OCI-LY1 (cell line): Measurements from ENCODE around the gene GSC2.

Experiments used
- CTCF ChIP-seq: fragments of 200-600 bp; sonication (generic), shearing (Covaris generic); IDR thresholded peaks from 2 replicates; pipeline ENCODE4 v1.5.1; 2017; ENCODE audit warnings: mild to moderate bottlenecking, antibody characterized with exemption, low read length, moderate library complexity, mixed read lengths
- EZH2 ChIP-seq: fragments of 200-600 bp; sonication (generic), shearing (Covaris generic); IDR thresholded peaks from 2 replicates; pipeline ENCODE4 v1.8.0; 2017; ENCODE audit warnings: borderline replicate concordance, mixed run types, mild to moderate bottlenecking, antibody characterized with exemption, low read length, moderate library complexity, mixed read lengths

- no peak for TF ChIP-seq CTCF
- TF ChIP-seq EZH2 = no peak
Measured at GRCh38 chr22:19166421-19166820, 16.3 kb upstream of the GSC2 start.
